Brain microvascular endothelial cell (primary cell): ENCODE measurements around the gene BICRA.
"Not testable (repeated sequence)": the region's sequence is repeated elsewhere in the genome, so short reads cannot be mapped to it uniquely, and the experiment has no call there.

Source experiments
- DNase-seq: peaks from one replicate; pipeline ENCODE4 v3.0.0-alpha.2; 2020
- H3K27ac ChIP-seq: fragments of 250-450 bp; sonication (Bioruptor Pico); 2 replicates; pipeline ENCODE4 v1.5.1; 2020; ENCODE audit warnings: mild to moderate bottlenecking, moderate library complexity
- H3K27me3 ChIP-seq: fragments of 250-450 bp; sonication (Bioruptor Pico); replicated peaks from 2 replicates; pipeline ENCODE4 v1.5.1; 2020; ENCODE audit warnings: mild to moderate bottlenecking
- H3K36me3 ChIP-seq: fragments of 250-450 bp; sonication (Bioruptor Pico); replicated peaks from 2 replicates; pipeline ENCODE4 v1.5.1; 2020; ENCODE audit warnings: mild to moderate bottlenecking
- H3K4me3 ChIP-seq: 2 replicates; pipeline ENCODE4 v1.5.1; 2011; ENCODE audit warnings: low read depth, mild to moderate bottlenecking, control low read depth, low read length, moderate library complexity
- CTCF ChIP-seq: IDR thresholded peaks from 2 replicates; pipeline ENCODE4 v1.5.1; 2011; ENCODE audit warnings: low read depth, mild to moderate bottlenecking, moderate library complexity, low read length, control low read depth, inconsistent platforms; ENCODE audit errors: missing control alignments
- in situ Hi-C: cut with HindIII; loops from 2 replicates; pipeline ENCODE4 v1.10.0; 2017; ENCODE audit warnings: low sequenced_read_pairs, low pct_ligation_motif_present

Gene BICRA

GRCh38 chr19:47631681-47632446 is 22.9 kb downstream of the BICRA start:
- H3K27ac ChIP-seq: no peak overlapping the region
- in situ Hi-C loops: no loop called here
- H3K36me3 ChIP-seq: peaks cover 2% of the 10 kb centered on the region

GRCh38 chr19:47633517-47633916 is 24.6 kb downstream of the BICRA start:
- TF ChIP-seq CTCF: no peak
- in situ Hi-C loops: no loop called here
- H3K36me3 ChIP-seq: peaks cover 2% of the 10 kb centered on the region

More at GRCh38 chr19:47631681-47632446, 22.9 kb downstream of the BICRA start:
- H3K4me3 ChIP-seq: no peak overlapping the region
- no peak for TF ChIP-seq CTCF
- no peaks in the 10 kb centered on the region for H3K27me3 ChIP-seq
- DNase-seq: no peak

DNA sequence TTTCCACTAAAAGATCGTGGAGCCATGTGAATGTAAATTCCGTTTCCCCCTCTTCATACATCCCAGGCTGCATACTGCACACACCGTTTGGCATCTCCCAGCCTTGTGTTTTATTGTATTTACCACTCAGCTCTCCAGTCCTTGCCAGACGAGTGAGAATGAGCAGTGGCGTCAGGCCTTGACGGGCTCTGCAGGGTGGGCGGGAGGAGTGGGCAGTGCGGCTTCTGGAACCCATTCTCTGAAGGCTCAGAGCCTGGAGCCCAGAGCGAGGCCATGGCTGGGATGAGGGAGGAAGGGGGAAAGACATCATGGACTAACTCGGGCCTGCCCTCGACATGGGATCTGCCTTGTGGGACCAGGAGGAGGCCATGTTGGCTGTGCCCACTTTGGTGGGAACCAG is 25.1 kb downstream of the BICRA start:
- Histone ChIP-seq H3K27ac (no peak overlapping the region), H3K4me3 (no peak overlapping the region), H3K36me3 (peaks cover 2% of the 10 kb centered on the region), H3K27me3 (no peaks in the 10 kb centered on the region)
- DNase-seq: no peak
- in situ Hi-C loops: no loop called here
- no peak for TF ChIP-seq CTCF

More at GRCh38 chr19:47633517-47633916, 24.6 kb downstream of the BICRA start:
- Histone ChIP-seq H3K27ac (no peak overlapping the region), H3K4me3 (no peak overlapping the region), H3K27me3 (no peaks in the 10 kb centered on the region)
- DNase-seq: no peak

- H3K4me3 ChIP-seq, in situ Hi-C loops, H3K36me3 ChIP-seq, DNase-seq, H3K27me3 ChIP-seq, H3K27ac ChIP-seq: not testable (repeated sequence)
Measured at GRCh38 chr19:47635152-47635754, 26.3 kb downstream of the BICRA start.

DNA sequence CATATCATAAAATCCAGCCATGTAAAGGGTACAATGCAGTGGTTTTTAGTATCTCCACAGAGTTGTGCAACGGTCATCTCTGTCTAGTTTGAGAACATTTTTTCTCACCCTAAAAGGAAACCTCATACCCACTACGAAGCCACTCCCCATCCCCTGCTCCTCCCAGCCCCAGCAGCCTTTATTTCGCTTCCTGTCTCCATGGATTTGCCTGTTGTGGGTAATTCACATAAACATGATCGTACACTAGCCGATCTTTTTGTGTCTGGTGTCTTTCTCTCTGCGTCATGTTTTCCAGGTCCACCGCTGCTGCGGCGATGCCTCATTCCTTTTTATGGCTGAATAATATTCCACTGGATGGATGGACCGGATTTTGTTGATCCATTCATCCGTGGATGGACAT is 28.6 kb downstream of the BICRA start:
- Histone ChIP-seq H3K27ac (peak overlapping the region; percentile 65), H3K27me3 (no peaks in the 10 kb centered on the region), H3K36me3 (peaks cover 2% of the 10 kb centered on the region), H3K4me3 (no peak overlapping the region)
- DNase-seq: peak; percentile 63
- TF ChIP-seq CTCF: no peak
- in situ Hi-C loops: no loop called here

DNA sequence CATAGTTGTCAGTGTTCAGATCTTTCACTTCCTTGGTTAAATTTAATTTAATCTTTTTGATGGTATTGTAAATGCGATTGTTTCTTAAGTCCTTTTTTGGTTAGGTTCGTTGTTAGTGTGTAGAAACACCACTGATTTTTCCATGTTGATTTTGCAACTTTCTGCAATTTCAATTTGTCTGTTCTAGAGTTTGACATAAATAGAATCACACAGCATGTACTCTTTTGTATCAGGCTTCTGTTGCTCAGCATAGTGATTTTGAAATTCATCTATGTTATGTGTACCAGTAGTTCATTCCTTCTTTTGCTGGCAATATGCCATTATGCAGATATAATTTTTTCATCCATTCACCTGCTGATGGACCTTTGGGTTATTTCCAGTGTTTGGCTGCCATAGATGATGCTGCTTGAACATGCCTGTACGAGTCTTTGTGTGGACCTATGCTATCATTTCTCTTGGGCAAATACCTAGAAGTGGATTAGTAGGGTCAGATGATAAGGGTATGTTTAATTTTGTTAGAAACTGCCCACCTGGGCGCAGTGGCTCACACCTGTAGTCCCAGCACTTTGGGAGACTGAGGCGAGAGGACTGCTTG is 33.1 kb downstream of the BICRA start:
- H3K27me3 ChIP-seq: no peaks in the 10 kb centered on the region
- no peak overlapping the region for H3K4me3 ChIP-seq
- in situ Hi-C loops: no loop called here
- H3K27ac ChIP-seq: no peak overlapping the region
- peaks cover 3% of the 10 kb centered on the region for H3K36me3 ChIP-seq
- DNase-seq: no peak
- TF ChIP-seq CTCF: no peak
